Endodermal cell (in vitro differentiated cells): ENCODE data around the gene C19orf81. TPM values are rescaled to one million over a fixed set of nuclear protein-coding genes. Genes with fewer than 3 reads are reported as not detected.
A peak's percentile ranks its signal among the peaks of the same experiment; 100 is the strongest.

ENCODE experiments used
- DNase-seq: peaks from one replicate; pipeline ENCODE4 v3.0.0-alpha.2; 2017
- H3K27ac ChIP-seq: 2 replicates; pipeline ENCODE4 v1.5.1; 2013; ENCODE audit warnings: mild to moderate bottlenecking, low read depth, low read length, moderate library complexity
- H3K27me3 ChIP-seq: 2 replicates; pipeline ENCODE4 v1.6.1; 2013; ENCODE audit warnings: mild to moderate bottlenecking, low read length, moderate library complexity; ENCODE audit not compliant: insufficient read depth, control insufficient read depth, poor library complexity, severe bottlenecking
- H3K36me3 ChIP-seq: 2 replicates; pipeline ENCODE4 v1.7.0; 2013; ENCODE audit warnings: mild to moderate bottlenecking, low read length, moderate library complexity; ENCODE audit not compliant: control insufficient read depth, insufficient read depth
- H3K4me1 ChIP-seq: one replicate; pipeline ENCODE4 v1.7.0; 2013; ENCODE audit warnings: low read length; ENCODE audit not compliant: control insufficient read depth, insufficient read depth
- H3K4me3 ChIP-seq: 2 replicates; pipeline ENCODE4 v1.5.1; 2013; ENCODE audit warnings: mild to moderate bottlenecking, low read length, moderate library complexity
- H3K9ac ChIP-seq: 2 replicates; pipeline ENCODE4 v1.6.1; 2013; ENCODE audit warnings: mild to moderate bottlenecking, low read length, moderate library complexity; ENCODE audit not compliant: poor library complexity, severe bottlenecking; ENCODE audit errors: extremely low read depth
- H3K9me3 ChIP-seq: 2 replicates; pipeline ENCODE4 v1.6.1; 2013; ENCODE audit warnings: mild to moderate bottlenecking, low read length, moderate library complexity; ENCODE audit not compliant: control insufficient read depth
- H3K27ac Mint-ChIP-seq: 2 replicates; pipeline ENCODE4 v1.8.0; 2020; ENCODE audit warnings: mixed read lengths
- H3K27me3 Mint-ChIP-seq: 2 replicates; pipeline ENCODE4 v1.8.0; 2021; ENCODE audit warnings: mild to moderate bottlenecking, mixed read lengths; ENCODE audit not compliant: insufficient read depth
- H3K36me3 Mint-ChIP-seq: 2 replicates; pipeline ENCODE4 v1.8.0; 2020; ENCODE audit warnings: low read depth, mixed read lengths
- H3K4me1 Mint-ChIP-seq: 2 replicates; pipeline ENCODE4 v1.8.0; 2020; ENCODE audit warnings: mixed read lengths
- H3K4me3 Mint-ChIP-seq: 2 replicates; pipeline ENCODE4 v1.8.0; 2020; ENCODE audit warnings: mild to moderate bottlenecking, moderate library complexity, mixed read lengths
- H3K9me3 Mint-ChIP-seq: 2 replicates; pipeline ENCODE4 v1.8.0; 2020; ENCODE audit warnings: mild to moderate bottlenecking, mixed read lengths
- WGBS, 2 experiments: methylation state at CpG; one replicate each; pipeline versions ENCODE4 v1.1.5 to v1.1.7; 2013; ENCODE audit warnings: missing lambda C conversion rate in 2 of 2, mixed read lengths in 1 of 2; ENCODE audit not compliant: insufficient coverage in 1 of 2, insufficient read length in 1 of 2; 5-methylcytosine and 5-hydroxymethylcytosine counted together
- total RNA-seq, 2 donors: library from RNA; stranded (reverse); fragmentation: NEBNext Ultra II Directional in 1 of 2; extraction: Animal tissue kit (Norgen Biotek cat#: 25700) in 1 of 2; gene quantifications; 2 replicates in 1 of 2; 3 replicates in 1 of 2; pipeline ENCODE4 v1.2.1, GENCODE V29; 2021
- TF ChIP-seq, protein P1 (sequence below): fragments of 200-600 bp; sonication (generic); conservative IDR thresholded peaks from 2 replicates; pipeline ENCODE4 v1.5.0; 2021; ENCODE audit warnings: antibody characterized with exemption, mild to moderate bottlenecking

C19orf81 gene
- total RNA-seq, 2 donors from 2014 or later, result 11.3 to 26.8 TPM

DNA sequence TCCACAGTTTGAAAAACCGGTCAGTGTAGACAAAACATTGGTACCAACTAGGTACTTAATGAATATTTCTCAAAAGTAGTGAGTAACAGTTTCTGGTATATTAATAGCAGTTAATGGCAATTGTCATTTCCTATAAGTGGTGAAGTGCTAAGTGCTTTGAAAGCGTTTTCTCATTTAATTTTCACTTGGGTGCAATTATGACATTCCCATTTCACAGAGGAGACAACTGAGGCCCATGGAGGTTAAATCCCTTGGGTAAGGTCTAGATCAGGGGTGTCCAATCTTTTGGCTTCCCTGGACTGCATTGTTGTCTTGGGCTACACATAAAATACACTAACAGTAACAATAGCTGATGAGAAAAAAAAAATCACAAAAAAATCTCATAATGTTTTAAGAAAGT lies 8.9 kb upstream of the C19orf81 start:
- H3K9me3 Mint-ChIP-seq, result peaks cover 8% of the 10 kb centered on the region
- peaks cover 29% of the 10 kb centered on the region for H3K9me3 ChIP-seq
- H3K36me3 ChIP-seq, result no peaks in the 10 kb centered on the region
- H3K4me1 Mint-ChIP-seq, result peaks cover 5% of the 10 kb centered on the region
- H3K27me3 ChIP-seq, result peaks cover 39% of the 10 kb centered on the region
- peak overlapping the region; percentile 30 for H3K9ac ChIP-seq
- H3K4me1 ChIP-seq, result no peaks in the 10 kb centered on the region
- peak overlapping the region; percentile 67 for H3K4me3 Mint-ChIP-seq
- H3K27ac ChIP-seq, result no peak overlapping the region
- no peaks in the 10 kb centered on the region for H3K36me3 Mint-ChIP-seq
- TF ChIP-seq, protein P1, sequence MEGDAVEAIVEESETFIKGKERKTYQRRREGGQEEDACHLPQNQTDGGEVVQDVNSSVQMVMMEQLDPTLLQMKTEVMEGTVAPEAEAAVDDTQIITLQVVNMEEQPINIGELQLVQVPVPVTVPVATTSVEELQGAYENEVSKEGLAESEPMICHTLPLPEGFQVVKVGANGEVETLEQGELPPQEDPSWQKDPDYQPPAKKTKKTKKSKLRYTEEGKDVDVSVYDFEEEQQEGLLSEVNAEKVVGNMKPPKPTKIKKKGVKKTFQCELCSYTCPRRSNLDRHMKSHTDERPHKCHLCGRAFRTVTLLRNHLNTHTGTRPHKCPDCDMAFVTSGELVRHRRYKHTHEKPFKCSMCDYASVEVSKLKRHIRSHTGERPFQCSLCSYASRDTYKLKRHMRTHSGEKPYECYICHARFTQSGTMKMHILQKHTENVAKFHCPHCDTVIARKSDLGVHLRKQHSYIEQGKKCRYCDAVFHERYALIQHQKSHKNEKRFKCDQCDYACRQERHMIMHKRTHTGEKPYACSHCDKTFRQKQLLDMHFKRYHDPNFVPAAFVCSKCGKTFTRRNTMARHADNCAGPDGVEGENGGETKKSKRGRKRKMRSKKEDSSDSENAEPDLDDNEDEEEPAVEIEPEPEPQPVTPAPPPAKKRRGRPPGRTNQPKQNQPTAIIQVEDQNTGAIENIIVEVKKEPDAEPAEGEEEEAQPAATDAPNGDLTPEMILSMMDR, result no peak
- DNase-seq, result no peak
- H3K27me3 Mint-ChIP-seq, result peaks cover 37% of the 10 kb centered on the region
- H3K4me3 ChIP-seq, result peak overlapping the region; percentile 69
- no peak overlapping the region for H3K27ac Mint-ChIP-seq
- 74 to 80% methylated on average over 1 to 2 of the region's 2 CpGs for WGBS, 2 experiments

DNA sequence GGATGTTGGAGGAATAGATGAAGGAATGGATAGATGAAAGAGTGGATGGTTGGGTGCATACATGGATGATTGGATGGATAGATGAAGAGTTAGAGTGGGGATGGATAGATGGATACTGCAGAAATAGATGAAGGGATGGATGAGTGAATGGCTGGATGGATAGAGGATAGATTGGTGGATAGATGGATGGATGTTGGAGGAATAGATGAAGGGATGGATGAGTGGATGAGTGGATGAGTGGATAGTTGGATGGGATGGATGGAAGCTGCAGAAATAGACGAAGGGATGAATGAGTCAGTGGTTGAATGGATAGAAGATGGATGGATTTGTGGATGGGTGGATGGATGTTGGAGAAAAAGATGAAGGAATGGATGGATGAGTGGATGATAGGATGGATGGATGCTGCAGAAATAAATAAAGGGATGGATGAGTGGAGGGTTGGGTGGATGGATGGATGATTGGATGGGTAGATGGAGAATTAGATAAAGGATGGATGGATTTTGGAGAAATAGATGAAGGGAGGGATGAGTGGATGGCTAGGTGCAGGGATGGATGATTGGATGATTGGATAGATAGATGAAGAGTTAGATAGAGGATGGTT lies 4.8 kb upstream of the C19orf81 start:
- Histone ChIP-seq H3K27me3 (peaks cover 21% of the 10 kb centered on the region), H3K27ac (no peak overlapping the region), H3K36me3 (no peaks in the 10 kb centered on the region), H3K4me3 (no peak overlapping the region), H3K9ac (no peak overlapping the region), H3K9me3 (peaks cover 22% of the 10 kb centered on the region), H3K4me1 (no peaks in the 10 kb centered on the region)
- WGBS, 2 experiments, result 53 to 57% methylated on average over 1 of the region's 1 CpG
- Mint-ChIP-seq H3K27me3 (peaks cover 17% of the 10 kb centered on the region), H3K4me1 (no peaks in the 10 kb centered on the region), H3K9me3 (no peaks in the 10 kb centered on the region), H3K36me3 (no peaks in the 10 kb centered on the region), H3K27ac (no peak overlapping the region), H3K4me3 (no peak overlapping the region)
- TF ChIP-seq, protein P1, result no peak
- DNase-seq, result no peak

DNA sequence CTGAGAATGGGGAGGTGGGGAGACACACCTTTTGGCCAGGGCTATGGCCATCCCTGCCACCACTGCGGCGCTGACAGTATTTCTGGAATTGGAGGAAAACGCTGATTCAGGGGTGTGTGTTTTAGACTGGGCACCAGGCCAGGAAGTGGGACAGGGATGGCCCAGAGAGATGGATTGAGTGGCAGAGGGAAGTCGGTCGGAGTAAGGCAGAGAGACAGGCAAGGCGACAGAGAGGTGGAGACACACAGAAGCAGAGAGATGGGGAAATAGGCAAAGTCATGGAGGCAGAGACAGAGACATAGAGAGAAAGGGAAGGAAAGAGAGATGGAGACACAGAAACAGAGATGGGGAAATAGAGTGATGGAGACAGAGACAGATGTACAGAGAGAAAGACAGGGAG lies 4.1 kb upstream of the C19orf81 start:
- H3K9ac ChIP-seq, result no peak overlapping the region
- no peak overlapping the region for H3K27ac ChIP-seq
- H3K27ac Mint-ChIP-seq, result no peak overlapping the region
- H3K27me3 ChIP-seq, result peaks cover 21% of the 10 kb centered on the region
- TF ChIP-seq, protein P1, result no peak
- H3K36me3 Mint-ChIP-seq, result no peaks in the 10 kb centered on the region
- no peak overlapping the region for H3K4me3 Mint-ChIP-seq
- 79 to 87% methylated on average over 6 of the region's 6 CpGs for WGBS, 2 experiments
- peaks cover 16% of the 10 kb centered on the region for H3K27me3 Mint-ChIP-seq
- H3K9me3 ChIP-seq, result peaks cover 22% of the 10 kb centered on the region
- no peak for DNase-seq
- no peak overlapping the region for H3K4me3 ChIP-seq
- H3K9me3 Mint-ChIP-seq, result no peaks in the 10 kb centered on the region
- H3K4me1 ChIP-seq, result no peaks in the 10 kb centered on the region
- no peaks in the 10 kb centered on the region for H3K36me3 ChIP-seq
- H3K4me1 Mint-ChIP-seq, result no peaks in the 10 kb centered on the region
